GM18499 (cell line): Measurements from ENCODE around the gene XPO6.

Experiments
- ATAC-seq: cut with Tn5 transposase; IDR thresholded peaks from one replicate; pipeline ENCODE4 v1.9.1; 2021; ENCODE audit warnings: moderate number of reproducible peaks; ENCODE audit not compliant: insufficient read depth, unreplicated experiment

XPO6 gene

GRCh38 chr16:28096983-28097899 lies 114.5 kb downstream of the XPO6 start:
- ATAC-seq, result no peak

GRCh38 chr16:28093385-28093725 lies 118.4 kb downstream of the XPO6 start:
- ATAC-seq, result no peak

GRCh38 chr16:28092721-28093384 lies 118.9 kb downstream of the XPO6 start:
- no peak for ATAC-seq

- ATAC-seq, result no peak
Measured at GRCh38 chr16:28091656-28092055, 120.1 kb downstream of the XPO6 start.

GRCh38 chr16:28090646-28091377 lies 121.0 kb downstream of the XPO6 start:
- ATAC-seq, result no peak

GRCh38 chr16:28089992-28090365 lies 121.8 kb downstream of the XPO6 start:
- ATAC-seq, result no peak

GRCh38 chr16:28089205-28089991 lies 122.4 kb downstream of the XPO6 start:
- no peak for ATAC-seq

- ATAC-seq, result no peak
Measured at GRCh38 chr16:28087675-28088300, 124.0 kb downstream of the XPO6 start.

GRCh38 chr16:28087140-28087660 lies 124.6 kb downstream of the XPO6 start:
- ATAC-seq, result no peak

GRCh38 chr16:28086186-28087139 lies 125.3 kb downstream of the XPO6 start:
- ATAC-seq, result no peak

- ATAC-seq, result no peak
Measured at GRCh38 chr16:28085389-28086171, 126.2 kb downstream of the XPO6 start.

- ATAC-seq, result no peak
Measured at GRCh38 chr16:28084209-28084608, 127.6 kb downstream of the XPO6 start.

GRCh38 chr16:28082624-28083023 lies 129.1 kb downstream of the XPO6 start:
- no peak for ATAC-seq

- no peak for ATAC-seq
Measured at GRCh38 chr16:28081391-28081968, 130.3 kb downstream of the XPO6 start.

GRCh38 chr16:28078261-28078660 lies 133.5 kb downstream of the XPO6 start:
- ATAC-seq, result no peak

GRCh38 chr16:28073836-28074235 lies 137.9 kb downstream of the XPO6 start:
- ATAC-seq, result no peak

- ATAC-seq, result no peak
Measured at GRCh38 chr16:28072087-28072486, 139.7 kb downstream of the XPO6 start.
